WTC11 (cell line): ENCODE results near the gene FUCA1. TPM values are rescaled to one million over a fixed set of nuclear protein-coding genes. Genes with fewer than 3 reads are reported as not detected.

ENCODE experiments used
- ATAC-seq: fragments of 200-7000 bp; cut with Tn5 transposase; 2 replicates; pipeline ENCODE4 v1.10.0; 2021; ENCODE audit warnings: mild to moderate bottlenecking, moderate library complexity
- CTCF ChIA-PET: fragments of 300-600 bp; sonication (Branson Sonifier 250); formaldehyde crosslinking; loops from one replicate; lab custom pipeline; 2021; ENCODE audit warnings: antibody characterized with exemption; lab: Charles Lee
- POLR2A ChIA-PET: fragments of 350-600 bp; sonication (Branson Sonifier 250); formaldehyde crosslinking; loops from one replicate; lab custom pipeline; 2021; ENCODE audit warnings: antibody characterized with exemption; lab: Charles Lee
- DNase-seq: peaks from one replicate; pipeline ENCODE4 v3.0.0; 2021; ENCODE audit warnings: low spot score
- H3K27ac Mint-ChIP-seq: 2 replicates; pipeline ENCODE4 v1.8.0; 2021; ENCODE audit warnings: mixed read lengths
- H3K27me3 Mint-ChIP-seq: 2 replicates; pipeline ENCODE4 v1.8.0; 2021; ENCODE audit warnings: low read depth, mild to moderate bottlenecking, moderate library complexity, mixed read lengths
- H3K36me3 Mint-ChIP-seq: 2 replicates; pipeline ENCODE4 v1.8.0; 2021; ENCODE audit warnings: mixed read lengths
- H3K4me1 Mint-ChIP-seq: 2 replicates; pipeline ENCODE4 v1.8.0; 2022; ENCODE audit warnings: mixed read lengths
- H3K4me3 Mint-ChIP-seq: 2 replicates; pipeline ENCODE4 v1.8.0; 2021; ENCODE audit warnings: mild to moderate bottlenecking, moderate library complexity, mixed read lengths
- H3K9me3 Mint-ChIP-seq: 2 replicates; pipeline ENCODE4 v1.8.0; 2021; ENCODE audit warnings: mixed read lengths
- ESRRA ChIP-seq: sonication (generic); formaldehyde crosslinking; IDR thresholded peaks from 2 replicates; pipeline ENCODE4 v1.8.1; 2022; ENCODE audit warnings: mild to moderate bottlenecking, missing genetic modification reagents, borderline replicate concordance
- IRF2 ChIP-seq: sonication (generic); formaldehyde crosslinking; IDR thresholded peaks from 2 replicates; pipeline ENCODE4 v1.8.0; 2022; ENCODE audit warnings: low read depth, missing genetic modification reagents, borderline replicate concordance
- NFATC4 ChIP-seq: fragments of 250-450 bp; sonication (Bioruptor Pico); IDR thresholded peaks from 2 replicates; pipeline ENCODE4 v1.9.0; 2021; ENCODE audit warnings: mild to moderate bottlenecking
- NR2C2 ChIP-seq: sonication (generic); formaldehyde crosslinking; IDR thresholded peaks from 2 replicates; pipeline ENCODE4 v1.8.0; 2022; ENCODE audit warnings: mild to moderate bottlenecking, missing genetic modification reagents
- OVOL2 ChIP-seq: fragments of 250-450 bp; sonication (Bioruptor Pico); IDR thresholded peaks from 2 replicates; pipeline ENCODE4 v1.9.0; 2021; ENCODE audit warnings: mild to moderate bottlenecking, borderline replicate concordance
- RELA ChIP-seq: sonication (generic); formaldehyde crosslinking; IDR thresholded peaks from 2 replicates; pipeline ENCODE4 v1.8.1; 2022; ENCODE audit warnings: missing genetic modification reagents, mild to moderate bottlenecking, borderline replicate concordance
- ZBTB43 ChIP-seq: sonication (generic); formaldehyde crosslinking; IDR thresholded peaks from 2 replicates; pipeline ENCODE4 v1.8.1; 2023; ENCODE audit warnings: mild to moderate bottlenecking, missing genetic modification reagents
- ZNF263 ChIP-seq: sonication (generic); formaldehyde crosslinking; IDR thresholded peaks from 2 replicates; pipeline ENCODE4 v1.8.1; 2022; ENCODE audit warnings: low read depth, mild to moderate bottlenecking, moderate library complexity, missing genetic modification reagents
- total RNA-seq: library from RNA; stranded (reverse); gene quantifications from 3 replicates; pipeline ENCODE4 v1.2.3, GENCODE V29; 2021
- TF ChIP-seq, protein P1 (sequence below): sonication (generic); formaldehyde crosslinking; IDR thresholded peaks from 2 replicates; pipeline ENCODE4 v1.8.0; 2022; ENCODE audit warnings: mild to moderate bottlenecking, missing genetic modification reagents
- TF ChIP-seq, protein P2 (sequence below): fragments of 250-450 bp; sonication (Bioruptor Pico); IDR thresholded peaks from 2 replicates; pipeline ENCODE4 v1.9.0; 2021; ENCODE audit warnings: mild to moderate bottlenecking
- TF ChIP-seq, protein P3 (sequence below): sonication (generic); formaldehyde crosslinking; IDR thresholded peaks from 2 replicates; pipeline ENCODE4 v1.8.1; 2023; ENCODE audit warnings: mild to moderate bottlenecking, missing genetic modification reagents, moderate library complexity
- TF ChIP-seq, protein P4 (sequence below): sonication (generic); formaldehyde crosslinking; conservative IDR thresholded peaks from 2 replicates; pipeline ENCODE4 v1.8.1; 2022; ENCODE audit warnings: mild to moderate bottlenecking, missing genetic modification reagents
- TF ChIP-seq, protein P5 (sequence below): sonication (generic); formaldehyde crosslinking; IDR thresholded peaks from 2 replicates; pipeline ENCODE4 v1.8.0; 2022; ENCODE audit warnings: mild to moderate bottlenecking, missing genetic modification reagents
- TF ChIP-seq, protein P6 (sequence below): sonication (generic); formaldehyde crosslinking; IDR thresholded peaks from 2 replicates; pipeline ENCODE4 v1.8.0; 2022; ENCODE audit warnings: mild to moderate bottlenecking, missing genetic modification reagents

Gene FUCA1
- total RNA-seq, 1 experiment from 2014 or later: 7.5 TPM

GRCh38 chr1:23872421-23872820 lies 4.3 kb upstream of the FUCA1 start:
- CTCF ChIA-PET: no interaction called here
- Mint-ChIP-seq H3K27me3 (peaks cover 32% of the 10 kb centered on the region), H3K9me3 (peaks cover 6% of the 10 kb centered on the region), H3K27ac (no peak overlapping the region), H3K4me1 (peaks cover 9% of the 10 kb centered on the region), H3K4me3 (no peak overlapping the region), H3K36me3 (peaks cover 3% of the 10 kb centered on the region; the same call in 1 of the 2 replicates)
- no peak for DNase-seq
- POLR2A ChIA-PET: no interaction called here
- TF ChIP-seq NR2C2 (CRISPR knock-in tag) (no peak), ZNF263 (CRISPR knock-in tag) (no peak)
- no peak for ATAC-seq

DNA sequence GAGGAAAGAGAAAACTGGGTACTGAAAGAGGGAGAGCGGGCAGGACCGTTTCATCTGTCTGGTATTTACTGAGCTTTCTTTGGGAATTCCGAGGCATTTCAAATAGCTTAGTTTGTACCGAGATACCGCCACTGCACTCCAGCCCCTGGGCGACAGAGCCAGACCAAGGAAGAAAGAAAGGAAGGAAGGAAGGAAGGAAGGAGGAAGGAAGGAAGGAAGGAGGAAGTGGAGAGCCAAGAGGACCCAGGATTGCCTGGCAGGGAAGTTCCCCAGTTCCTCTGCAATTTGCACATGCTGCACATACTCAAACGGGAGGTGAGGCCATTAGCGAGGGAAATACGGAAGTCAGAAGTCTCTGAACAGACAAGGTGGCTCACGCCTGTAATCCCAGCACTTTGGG lies 961 bp upstream of the FUCA1 start:
- peaks cover 3% of the 10 kb centered on the region; the same call in 1 of the 2 replicates for H3K36me3 Mint-ChIP-seq
- ChIA-PET POLR2A (interaction anchor here (0.7 kb wide), 1 partner anchor 168 kb away, joined by 9 read pairs; no protein-coding TSS in a partner anchor), CTCF (interaction anchor here (1.4 to 4.0 kb wide), 3 partner anchors 18 to 68 kb away, joined by 3 to 47 read pairs (median 3); partner anchors contain the start of gene GALE)
- no peak overlapping the region for H3K4me3 Mint-ChIP-seq
- ATAC-seq: no peak
- H3K4me1 Mint-ChIP-seq: peaks cover 14% of the 10 kb centered on the region
- no peak for TF ChIP-seq OVOL2 (CRISPR knock-in tag)
- TF ChIP-seq, protein P1, sequence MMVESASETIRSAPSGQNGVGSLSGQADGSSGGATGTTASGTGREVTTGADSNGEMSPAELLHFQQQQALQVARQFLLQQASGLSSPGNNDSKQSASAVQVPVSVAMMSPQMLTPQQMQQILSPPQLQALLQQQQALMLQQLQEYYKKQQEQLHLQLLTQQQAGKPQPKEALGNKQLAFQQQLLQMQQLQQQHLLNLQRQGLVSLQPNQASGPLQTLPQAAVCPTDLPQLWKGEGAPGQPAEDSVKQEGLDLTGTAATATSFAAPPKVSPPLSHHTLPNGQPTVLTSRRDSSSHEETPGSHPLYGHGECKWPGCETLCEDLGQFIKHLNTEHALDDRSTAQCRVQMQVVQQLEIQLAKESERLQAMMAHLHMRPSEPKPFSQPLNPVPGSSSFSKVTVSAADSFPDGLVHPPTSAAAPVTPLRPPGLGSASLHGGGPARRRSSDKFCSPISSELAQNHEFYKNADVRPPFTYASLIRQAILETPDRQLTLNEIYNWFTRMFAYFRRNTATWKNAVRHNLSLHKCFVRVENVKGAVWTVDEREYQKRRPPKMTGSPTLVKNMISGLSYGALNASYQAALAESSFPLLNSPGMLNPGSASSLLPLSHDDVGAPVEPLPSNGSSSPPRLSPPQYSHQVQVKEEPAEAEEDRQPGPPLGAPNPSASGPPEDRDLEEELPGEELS (CRISPR knock-in tag): no peak
- TF ChIP-seq, protein P2, sequence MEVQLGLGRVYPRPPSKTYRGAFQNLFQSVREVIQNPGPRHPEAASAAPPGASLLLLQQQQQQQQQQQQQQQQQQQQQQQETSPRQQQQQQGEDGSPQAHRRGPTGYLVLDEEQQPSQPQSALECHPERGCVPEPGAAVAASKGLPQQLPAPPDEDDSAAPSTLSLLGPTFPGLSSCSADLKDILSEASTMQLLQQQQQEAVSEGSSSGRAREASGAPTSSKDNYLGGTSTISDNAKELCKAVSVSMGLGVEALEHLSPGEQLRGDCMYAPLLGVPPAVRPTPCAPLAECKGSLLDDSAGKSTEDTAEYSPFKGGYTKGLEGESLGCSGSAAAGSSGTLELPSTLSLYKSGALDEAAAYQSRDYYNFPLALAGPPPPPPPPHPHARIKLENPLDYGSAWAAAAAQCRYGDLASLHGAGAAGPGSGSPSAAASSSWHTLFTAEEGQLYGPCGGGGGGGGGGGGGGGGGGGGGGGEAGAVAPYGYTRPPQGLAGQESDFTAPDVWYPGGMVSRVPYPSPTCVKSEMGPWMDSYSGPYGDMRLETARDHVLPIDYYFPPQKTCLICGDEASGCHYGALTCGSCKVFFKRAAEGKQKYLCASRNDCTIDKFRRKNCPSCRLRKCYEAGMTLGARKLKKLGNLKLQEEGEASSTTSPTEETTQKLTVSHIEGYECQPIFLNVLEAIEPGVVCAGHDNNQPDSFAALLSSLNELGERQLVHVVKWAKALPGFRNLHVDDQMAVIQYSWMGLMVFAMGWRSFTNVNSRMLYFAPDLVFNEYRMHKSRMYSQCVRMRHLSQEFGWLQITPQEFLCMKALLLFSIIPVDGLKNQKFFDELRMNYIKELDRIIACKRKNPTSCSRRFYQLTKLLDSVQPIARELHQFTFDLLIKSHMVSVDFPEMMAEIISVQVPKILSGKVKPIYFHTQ: no peak
- no peak for TF ChIP-seq ZBTB43
- TF ChIP-seq IRF2 (CRISPR knock-in tag): no peak
- TF ChIP-seq, protein P3, sequence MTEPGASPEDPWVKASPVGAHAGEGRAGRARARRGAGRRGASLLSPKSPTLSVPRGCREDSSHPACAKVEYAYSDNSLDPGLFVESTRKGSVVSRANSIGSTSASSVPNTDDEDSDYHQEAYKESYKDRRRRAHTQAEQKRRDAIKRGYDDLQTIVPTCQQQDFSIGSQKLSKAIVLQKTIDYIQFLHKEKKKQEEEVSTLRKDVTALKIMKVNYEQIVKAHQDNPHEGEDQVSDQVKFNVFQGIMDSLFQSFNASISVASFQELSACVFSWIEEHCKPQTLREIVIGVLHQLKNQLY: no peak
- TF ChIP-seq, protein P4, sequence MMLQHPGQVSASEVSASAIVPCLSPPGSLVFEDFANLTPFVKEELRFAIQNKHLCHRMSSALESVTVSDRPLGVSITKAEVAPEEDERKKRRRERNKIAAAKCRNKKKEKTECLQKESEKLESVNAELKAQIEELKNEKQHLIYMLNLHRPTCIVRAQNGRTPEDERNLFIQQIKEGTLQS: no peak
- no peak for TF ChIP-seq NFATC4 (CRISPR knock-in tag)
- TF ChIP-seq, all 79 proteins: peak for 0
- Mint-ChIP-seq H3K27me3 (peaks cover 51% of the 10 kb centered on the region), H3K27ac (no peak overlapping the region), H3K9me3 (no peaks in the 10 kb centered on the region)
- DNase-seq: no peak

- H3K4me1 Mint-ChIP-seq: peaks cover 14% of the 10 kb centered on the region
- H3K27me3 Mint-ChIP-seq: peaks cover 50% of the 10 kb centered on the region
- CTCF ChIA-PET: interaction anchor here (1.4 to 4.0 kb wide), 4 partner anchors 19 to 97 kb away, joined by 3 to 47 read pairs (median 3); partner anchors contain the start of gene GALE
Measured at GRCh38 chr1:23868557-23869016, 497 bp upstream of the FUCA1 start.

More at GRCh38 chr1:23868557-23869016, 497 bp upstream of the FUCA1 start:
- ATAC-seq (peak; percentile 5), DNase-seq (no peak)
- Mint-ChIP-seq H3K27ac (no peak overlapping the region), H3K9me3 (no peaks in the 10 kb centered on the region), H3K36me3 (peaks cover 3% of the 10 kb centered on the region; the same call in 1 of the 2 replicates), H3K4me3 (peak overlapping the region; percentile 71)
- TF ChIP-seq, protein P5, sequence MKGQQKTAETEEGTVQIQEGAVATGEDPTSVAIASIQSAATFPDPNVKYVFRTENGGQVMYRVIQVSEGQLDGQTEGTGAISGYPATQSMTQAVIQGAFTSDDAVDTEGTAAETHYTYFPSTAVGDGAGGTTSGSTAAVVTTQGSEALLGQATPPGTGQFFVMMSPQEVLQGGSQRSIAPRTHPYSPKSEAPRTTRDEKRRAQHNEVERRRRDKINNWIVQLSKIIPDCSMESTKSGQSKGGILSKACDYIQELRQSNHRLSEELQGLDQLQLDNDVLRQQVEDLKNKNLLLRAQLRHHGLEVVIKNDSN (CRISPR knock-in tag): no peak
- TF ChIP-seq, protein P6, sequence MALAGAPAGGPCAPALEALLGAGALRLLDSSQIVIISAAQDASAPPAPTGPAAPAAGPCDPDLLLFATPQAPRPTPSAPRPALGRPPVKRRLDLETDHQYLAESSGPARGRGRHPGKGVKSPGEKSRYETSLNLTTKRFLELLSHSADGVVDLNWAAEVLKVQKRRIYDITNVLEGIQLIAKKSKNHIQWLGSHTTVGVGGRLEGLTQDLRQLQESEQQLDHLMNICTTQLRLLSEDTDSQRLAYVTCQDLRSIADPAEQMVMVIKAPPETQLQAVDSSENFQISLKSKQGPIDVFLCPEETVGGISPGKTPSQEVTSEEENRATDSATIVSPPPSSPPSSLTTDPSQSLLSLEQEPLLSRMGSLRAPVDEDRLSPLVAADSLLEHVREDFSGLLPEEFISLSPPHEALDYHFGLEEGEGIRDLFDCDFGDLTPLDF (CRISPR knock-in tag): no peak
- TF ChIP-seq ESRRA (CRISPR knock-in tag): no peak
- no peak for TF ChIP-seq RELA (CRISPR knock-in tag)
- POLR2A ChIA-PET: no interaction called here
